DND-41 (cell line): ENCODE measurements around the gene CFAP92.

Experiments
- ATAC-seq: fragments of 200-7000 bp; cut with Tn5 transposase; 3 replicates; pipeline ENCODE4 v1.9.1; 2021; ENCODE audit warnings: low read depth; ENCODE audit not compliant: insufficient read depth
- DNase-seq: peaks from one replicate; pipeline ENCODE4 v3.0.0-alpha.2; 2020
- H2AFZ ChIP-seq: 2 replicates; pipeline ENCODE4 v1.6.0; 2012; ENCODE audit warnings: low read depth, low read length
- H3K27ac ChIP-seq: 2 replicates; pipeline ENCODE4 v1.5.1; 2012; ENCODE audit warnings: low read length, inconsistent platforms
- H3K27me3 ChIP-seq: fragments of 200-600 bp; sonication (generic); 2 replicates; pipeline ENCODE4 v1.6.0; 2012; ENCODE audit warnings: low read length, mild to moderate bottlenecking, inconsistent platforms; ENCODE audit not compliant: insufficient read depth, poor library complexity
- H3K36me3 ChIP-seq: 2 replicates; pipeline ENCODE4 v1.5.1; 2012; ENCODE audit warnings: low read length, inconsistent platforms; ENCODE audit not compliant: insufficient read depth
- H3K4me1 ChIP-seq: 2 replicates; pipeline ENCODE4 v1.5.1; 2012; ENCODE audit warnings: mild to moderate bottlenecking, low read length; ENCODE audit not compliant: insufficient read depth
- H3K4me2 ChIP-seq: 2 replicates; pipeline ENCODE4 v1.6.0; 2012; ENCODE audit warnings: mild to moderate bottlenecking, moderate library complexity, low read length, inconsistent platforms; ENCODE audit not compliant: insufficient read depth
- H3K4me3 ChIP-seq, 2 experiments: fragments of 200-600 bp in 1 of 2; shearing (Covaris generic) in 1 of 2; 2 replicates each; pipeline ENCODE4 v1.5.1; 2012 to 2016; ENCODE audit warnings: inconsistent platforms in 2 of 2, low read length in 2 of 2, mild to moderate bottlenecking in 2 of 2, low read depth in 1 of 2, moderate library complexity in 1 of 2
- H3K79me2 ChIP-seq: 2 replicates; pipeline ENCODE4 v1.6.0; 2012; ENCODE audit warnings: low read length, inconsistent platforms; ENCODE audit not compliant: insufficient read depth
- H3K9ac ChIP-seq: 2 replicates; pipeline ENCODE4 v1.6.0; 2012; ENCODE audit warnings: low read depth, mild to moderate bottlenecking, inconsistent platforms, low read length, moderate library complexity
- H3K9me3 ChIP-seq: 2 replicates; pipeline ENCODE4 v1.5.1; 2012; ENCODE audit warnings: low read length, moderate library complexity, mild to moderate bottlenecking, inconsistent platforms; ENCODE audit not compliant: insufficient read depth, severe bottlenecking
- H4K20me1 ChIP-seq: 2 replicates; pipeline ENCODE4 v1.6.0; 2012; ENCODE audit warnings: low read length; ENCODE audit not compliant: insufficient read depth
- EZH2 ChIP-seq: IDR thresholded peaks from 3 replicates; pipeline ENCODE4 v1.6.1; 2012; ENCODE audit warnings: borderline replicate concordance, low read depth, mild to moderate bottlenecking, moderate library complexity, low read length, inconsistent platforms; ENCODE audit not compliant: severe bottlenecking
- TF ChIP-seq, protein P1 (sequence below): IDR thresholded peaks from 2 replicates; pipeline ENCODE4 v1.5.1; 2012; ENCODE audit warnings: borderline replicate concordance, low read length, moderate library complexity, mild to moderate bottlenecking; ENCODE audit not compliant: poor library complexity, severe bottlenecking; ENCODE audit errors: extremely low read depth

Gene CFAP92

DNA sequence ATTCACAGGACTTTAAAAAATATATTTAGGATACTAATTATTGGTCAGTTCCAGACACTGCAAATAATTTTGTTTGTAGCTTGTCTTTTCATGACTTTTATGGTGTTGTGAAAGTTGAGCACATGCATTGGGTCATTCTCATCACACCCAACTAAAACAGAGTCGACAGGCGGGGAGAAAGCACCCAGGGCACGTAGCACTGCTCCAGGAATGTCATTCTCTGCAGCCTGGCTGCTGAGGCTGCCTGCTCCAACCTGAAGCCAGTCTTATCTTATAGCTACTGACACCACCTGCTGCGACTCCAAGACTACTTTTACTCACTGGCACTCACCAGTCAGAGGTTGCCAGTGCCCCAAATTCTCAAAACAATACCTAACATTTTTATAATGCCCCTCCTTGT, 57.5 kb downstream of the CFAP92 start:
- Histone ChIP-seq H3K4me2 (no peak overlapping the region), H3K4me3 (no peak overlapping the region), H3K27me3 (peaks cover 9% of the 10 kb centered on the region), H3K9me3 (no peaks in the 10 kb centered on the region), H3K9ac (no peak overlapping the region), H4K20me1 (no peaks in the 10 kb centered on the region), H2AFZ (no peak overlapping the region), H3K36me3 (no peaks in the 10 kb centered on the region), H3K79me2 (no peaks in the 10 kb centered on the region), H3K4me1 (no peaks in the 10 kb centered on the region), H3K27ac (no peak overlapping the region)
- DNase-seq (no peak), ATAC-seq (no peak)
- TF ChIP-seq, protein P1, sequence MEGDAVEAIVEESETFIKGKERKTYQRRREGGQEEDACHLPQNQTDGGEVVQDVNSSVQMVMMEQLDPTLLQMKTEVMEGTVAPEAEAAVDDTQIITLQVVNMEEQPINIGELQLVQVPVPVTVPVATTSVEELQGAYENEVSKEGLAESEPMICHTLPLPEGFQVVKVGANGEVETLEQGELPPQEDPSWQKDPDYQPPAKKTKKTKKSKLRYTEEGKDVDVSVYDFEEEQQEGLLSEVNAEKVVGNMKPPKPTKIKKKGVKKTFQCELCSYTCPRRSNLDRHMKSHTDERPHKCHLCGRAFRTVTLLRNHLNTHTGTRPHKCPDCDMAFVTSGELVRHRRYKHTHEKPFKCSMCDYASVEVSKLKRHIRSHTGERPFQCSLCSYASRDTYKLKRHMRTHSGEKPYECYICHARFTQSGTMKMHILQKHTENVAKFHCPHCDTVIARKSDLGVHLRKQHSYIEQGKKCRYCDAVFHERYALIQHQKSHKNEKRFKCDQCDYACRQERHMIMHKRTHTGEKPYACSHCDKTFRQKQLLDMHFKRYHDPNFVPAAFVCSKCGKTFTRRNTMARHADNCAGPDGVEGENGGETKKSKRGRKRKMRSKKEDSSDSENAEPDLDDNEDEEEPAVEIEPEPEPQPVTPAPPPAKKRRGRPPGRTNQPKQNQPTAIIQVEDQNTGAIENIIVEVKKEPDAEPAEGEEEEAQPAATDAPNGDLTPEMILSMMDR, result no peak
- TF ChIP-seq EZH2, result no peak

DNA sequence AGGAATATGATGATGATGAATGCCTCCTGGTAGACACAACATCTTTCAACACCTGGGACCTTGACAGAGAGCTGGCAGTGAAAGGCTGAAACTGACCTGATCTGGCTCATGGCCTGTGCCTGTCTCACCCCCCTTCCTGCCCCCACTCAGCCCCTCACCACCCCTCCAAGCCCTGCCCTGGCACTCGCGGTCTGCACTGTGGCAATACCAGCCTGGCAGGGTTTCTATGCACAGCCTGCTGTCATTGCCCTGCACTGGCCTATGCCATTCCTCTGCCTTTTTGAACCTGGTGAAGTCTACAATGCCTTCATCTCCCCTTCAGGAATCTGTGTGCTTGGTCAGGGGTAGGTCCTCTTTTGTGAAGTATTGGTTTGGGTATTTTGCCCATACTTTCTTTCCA, 58.0 kb downstream of the CFAP92 start:
- no peaks in the 10 kb centered on the region for H4K20me1 ChIP-seq
- no peak overlapping the region for H2AFZ ChIP-seq
- no peak overlapping the region for H3K4me2 ChIP-seq
- DNase-seq, result no peak
- no peak overlapping the region for H3K9ac ChIP-seq
- H3K4me1 ChIP-seq, result no peaks in the 10 kb centered on the region
- no peaks in the 10 kb centered on the region for H3K36me3 ChIP-seq
- no peaks in the 10 kb centered on the region for H3K9me3 ChIP-seq
- H3K27me3 ChIP-seq, result peaks cover 9% of the 10 kb centered on the region
- H3K4me3 ChIP-seq, result no peak overlapping the region
- TF ChIP-seq, protein P1, result no peak
- TF ChIP-seq EZH2, result no peak
- H3K79me2 ChIP-seq, result no peaks in the 10 kb centered on the region
- no peak for ATAC-seq
- H3K27ac ChIP-seq, result no peak overlapping the region

DNA sequence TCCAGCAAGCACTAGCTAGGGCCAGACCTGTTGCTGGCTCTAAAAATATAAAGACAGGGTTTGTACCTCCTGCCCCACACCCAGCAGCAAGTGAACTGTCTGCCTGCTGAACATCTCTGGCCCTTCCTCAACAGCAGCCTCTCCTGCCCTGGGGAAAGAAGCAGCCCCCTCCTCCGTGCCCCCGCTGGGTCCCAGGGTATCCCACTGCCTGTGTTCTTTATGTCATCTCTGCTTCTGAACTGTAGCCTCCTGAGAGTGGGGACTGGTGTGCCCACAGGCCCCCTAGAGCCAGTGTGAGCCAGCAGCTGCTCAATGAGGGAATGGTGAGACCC, 60.0 kb downstream of the CFAP92 start:
- Histone ChIP-seq H3K9me3 (no peaks in the 10 kb centered on the region), H3K27ac (no peak overlapping the region), H3K9ac (no peak overlapping the region), H3K4me1 (no peaks in the 10 kb centered on the region), H3K4me2 (no peak overlapping the region), H2AFZ (no peak overlapping the region), H3K27me3 (peaks cover 9% of the 10 kb centered on the region), H3K4me3 (no peak overlapping the region), H3K36me3 (no peaks in the 10 kb centered on the region), H3K79me2 (no peaks in the 10 kb centered on the region), H4K20me1 (no peaks in the 10 kb centered on the region)
- DNase-seq (no peak), ATAC-seq (no peak)
- no peak for TF ChIP-seq EZH2
- TF ChIP-seq, protein P1, result no peak

DNA sequence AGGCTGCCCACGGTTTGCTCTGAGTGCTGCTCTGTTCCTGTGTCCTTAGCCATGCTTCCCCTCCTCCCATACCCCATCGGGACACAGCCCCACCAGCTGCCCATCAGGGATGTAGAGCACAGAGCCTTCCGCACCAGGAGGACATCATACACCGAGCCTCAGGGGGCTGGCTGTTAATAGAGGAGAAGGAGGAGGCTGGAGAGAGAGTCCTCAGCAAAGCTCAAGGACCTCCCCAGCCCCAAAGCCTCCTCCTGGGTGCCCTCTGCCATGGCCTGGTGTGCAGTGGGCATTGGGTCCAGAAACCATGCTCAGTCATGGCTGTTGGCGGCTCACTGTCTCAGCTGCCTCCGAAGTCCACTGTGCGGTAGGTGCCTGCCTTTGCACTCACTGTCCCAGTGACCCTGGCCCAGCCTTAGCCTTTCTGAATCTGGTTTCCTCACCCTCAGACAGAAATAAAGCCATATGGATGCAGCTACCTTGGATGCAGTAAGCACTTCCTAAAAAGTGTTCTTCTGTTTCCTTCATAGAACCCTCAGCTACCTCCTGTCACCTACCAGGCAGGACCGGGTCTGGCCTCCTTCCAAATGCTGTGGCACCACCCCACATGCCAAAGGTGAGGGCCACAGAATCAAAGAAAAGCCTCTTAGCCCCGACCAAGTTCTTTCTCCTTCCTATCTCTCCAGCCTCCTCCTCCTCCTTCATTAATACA, 60.5 kb downstream of the CFAP92 start:
- Histone ChIP-seq H3K36me3 (no peaks in the 10 kb centered on the region), H3K4me3 (no peak overlapping the region), H3K9me3 (no peaks in the 10 kb centered on the region), H2AFZ (no peak overlapping the region), H3K9ac (no peak overlapping the region), H3K4me2 (no peak overlapping the region), H3K27ac (no peak overlapping the region), H4K20me1 (no peaks in the 10 kb centered on the region), H3K79me2 (no peaks in the 10 kb centered on the region), H3K4me1 (no peaks in the 10 kb centered on the region), H3K27me3 (peaks cover 9% of the 10 kb centered on the region)
- DNase-seq (no peak), ATAC-seq (no peak)
- TF ChIP-seq, protein P1, result no peak
- no peak for TF ChIP-seq EZH2
